Adrenal gland (tissue), 5 donors: ENCODE results near the gene ADARB2.

Experiments
- CTCF ChIP-seq, 6 experiments: fragments of 450-650 bp in 4 of 6; fragments of 200-600 bp in 2 of 6; sonication (generic) in 1 of 6; IDR thresholded peaks; 1 replicate in 5 of 6; 2 replicates in 1 of 6; pipeline versions ENCODE4 v1.5.1 to v1.8.0; 2016 to 2021; ENCODE audit warnings: antibody characterized with exemption in 6 of 6, mild to moderate bottlenecking in 2 of 6, moderate library complexity in 1 of 6
- POLR2A ChIP-seq, 2 donors: fragments of 450-650 bp; IDR thresholded peaks; one replicate each; pipeline ENCODE4 v1.6.1; 2017; ENCODE audit warnings: antibody characterized with exemption in 2 of 2, mild to moderate bottlenecking in 2 of 2, moderate library complexity in 1 of 2
- donor health status: DM: no; HTN: no; CAD: no.

- no peak for TF ChIP-seq CTCF (IDR thresholded peaks at IDR 0.05)
- no peak for TF ChIP-seq POLR2A (IDR thresholded peaks at IDR 0.05)
Measured at GRCh38 chr10:1747590-1748157, 10.3 kb upstream of the ADARB2 start.
